C4-2B (cell line): ENCODE measurements around the gene PPP2R1B.

Source experiments
- CTCF ChIP-seq: fragments of 450-650 bp; conservative IDR thresholded peaks from 2 replicates; pipeline ENCODE4 v1.5.1; 2017; ENCODE audit warnings: mild to moderate bottlenecking
- ZFX ChIP-seq: fragments of 450-650 bp; IDR thresholded peaks from 2 replicates; pipeline ENCODE4 v1.6.1; 2017

GRCh38 chr11:111814557-111815320 is 48.5 kb upstream of the PPP2R1B start:
- TF ChIP-seq CTCF (no peak), ZFX (no peak)
